Spleen (tissue), 11 donors: ENCODE measurements around the gene VGLL4. TPM values are rescaled to one million over a fixed set of nuclear protein-coding genes. Genes with fewer than 3 reads are reported as not detected.
A peak's percentile ranks its signal among the peaks of the same experiment; 100 is the strongest.
"Not testable (repeated sequence)": the region's sequence is repeated elsewhere in the genome, so short reads cannot be mapped to it uniquely, and the experiment has no call there.

ENCODE experiments used
- DNase-seq: peaks from one replicate; pipeline ENCODE4 v3.0.0-alpha.2; 2020
- H3K27ac ChIP-seq, 8 donors: fragments of 200-600 bp; sonication (generic) in 7 of 8; 1 replicate in 4 of 8; 2 replicates in 4 of 8; pipeline versions ENCODE4 v1.5.0 to v1.8.0; 2016 to 2021; ENCODE audit warnings: inconsistent platforms in 4 of 8, mild to moderate bottlenecking in 4 of 8, moderate library complexity in 1 of 8
- H3K27me3 ChIP-seq, 7 donors: fragments of 200-600 bp; sonication (generic) in 6 of 7; replicated peaks in 1 of 7; 1 replicate in 4 of 7; 2 replicates in 3 of 7; pipeline versions ENCODE4 v1.5.0 to v1.8.0; 2016 to 2021; ENCODE audit warnings: inconsistent platforms in 3 of 7, mild to moderate bottlenecking in 1 of 7
- H3K36me3 ChIP-seq, 6 donors: fragments of 200-600 bp; sonication (generic) in 5 of 6; 1 replicate in 4 of 6; 2 replicates in 2 of 6; pipeline versions ENCODE4 v1.5.0 to v1.8.0; 2016 to 2021; ENCODE audit warnings: inconsistent platforms in 2 of 6
- H3K4me1 ChIP-seq, 6 donors: fragments of 200-600 bp; sonication (generic) in 5 of 6; 1 replicate in 3 of 6; 2 replicates in 3 of 6; pipeline versions ENCODE4 v1.5.0 to v1.8.0; 2016 to 2021; ENCODE audit warnings: inconsistent platforms in 3 of 6
- H3K4me3 ChIP-seq, 8 donors: fragments of 200-600 bp; sonication (generic) in 7 of 8; 1 replicate in 4 of 8; 2 replicates in 4 of 8; pipeline versions ENCODE4 v1.5.0 to v1.8.0; 2016 to 2021; ENCODE audit warnings: inconsistent platforms in 4 of 8, mild to moderate bottlenecking in 4 of 8, moderate library complexity in 2 of 8
- H3K9me3 ChIP-seq, 8 donors: fragments of 200-600 bp; sonication (generic) in 7 of 8; 1 replicate in 4 of 8; 2 replicates in 4 of 8; pipeline versions ENCODE4 v1.5.0 to v1.8.0; 2016 to 2021; ENCODE audit warnings: inconsistent platforms in 4 of 8
- POLR2A ChIP-seq, 3 donors: fragments of 450-650 bp; IDR thresholded peaks; one replicate each; pipeline ENCODE4 v1.5.1; 2017; ENCODE audit warnings: antibody characterized with exemption in 3 of 3, mild to moderate bottlenecking in 1 of 3
- POLR2AphosphoS5 ChIP-seq, 3 donors: sonication (generic); formaldehyde crosslinking; IDR thresholded peaks; one replicate each; pipeline ENCODE4 v1.5.1; 2017; ENCODE audit warnings: antibody characterized with exemption in 3 of 3
- WGBS, 5 donors: extraction: QIAGEN DNeasy Blood & Tissue Kit in 3 of 5; methylation state at CpG; one replicate each; pipeline versions ENCODE4 v1.1.5 to v1.1.7; 2013 to 2018; 5-methylcytosine and 5-hydroxymethylcytosine counted together
- intact Hi-C: fragments of 100-400 bp; cut with DNase I; formaldehyde crosslinking; loops from one replicate; pipeline ENCODE4 v1.15.0; 2023; ENCODE audit warnings: low total_unique reads
- polyA plus RNA-seq, 3 donors: library from polyadenylated mRNA; stranded (reverse); fragments of 200-250 nt; gene quantifications; one replicate each; pipeline ENCODE4 v1.2.1, GENCODE V29; 2013
- total RNA-seq, 7 donors: library from RNA; depleted of rRNA in 3 of 7; stranded (reverse); fragments of >200 nt in 3 of 7; fragmentation: NEBNext Ultra II Directional in 4 of 7; extraction: Animal tissue kit (Norgen Biotek cat#: 25700) in 4 of 7; gene quantifications; one replicate each; pipeline versions ENCODE4 v1.1.0 to v1.2.1, GENCODE V29; 2016 to 2021
- TF ChIP-seq, protein P1 (sequence below), 11 experiments: fragments of 200-600 bp in 7 of 11; fragments of 450-650 bp in 4 of 11; sonication (generic) in 4 of 11; IDR thresholded peaks in 8 of 11; conservative IDR thresholded peaks in 3 of 11; 1 replicate in 7 of 11; 2 replicates in 4 of 11; pipeline versions ENCODE4 v1.4.0 to v1.8.0; 2016 to 2021; ENCODE audit warnings: antibody characterized with exemption in 11 of 11, inconsistent platforms in 4 of 11, mild to moderate bottlenecking in 1 of 11
- donor health status: healthy with polysubstance abuse.
- donor health status: DM: no; HTN: no; CAD: no; lungs with moderate emphysema.
- donor health status: DM: no; HTN: no; CAD: no.
- donor health status: Bipolar disorder and iron deficiency.
- donor health status: healthy.
- donor health status: DM: no; HTN: no; CAD: no.
- donor health status: DM: yes; HTN: yes; CAD: no.

The VGLL4 gene
- total and polyA plus RNA-seq, 10 donors = 13.5 to 80.2 (median 50.8) TPM

DNA sequence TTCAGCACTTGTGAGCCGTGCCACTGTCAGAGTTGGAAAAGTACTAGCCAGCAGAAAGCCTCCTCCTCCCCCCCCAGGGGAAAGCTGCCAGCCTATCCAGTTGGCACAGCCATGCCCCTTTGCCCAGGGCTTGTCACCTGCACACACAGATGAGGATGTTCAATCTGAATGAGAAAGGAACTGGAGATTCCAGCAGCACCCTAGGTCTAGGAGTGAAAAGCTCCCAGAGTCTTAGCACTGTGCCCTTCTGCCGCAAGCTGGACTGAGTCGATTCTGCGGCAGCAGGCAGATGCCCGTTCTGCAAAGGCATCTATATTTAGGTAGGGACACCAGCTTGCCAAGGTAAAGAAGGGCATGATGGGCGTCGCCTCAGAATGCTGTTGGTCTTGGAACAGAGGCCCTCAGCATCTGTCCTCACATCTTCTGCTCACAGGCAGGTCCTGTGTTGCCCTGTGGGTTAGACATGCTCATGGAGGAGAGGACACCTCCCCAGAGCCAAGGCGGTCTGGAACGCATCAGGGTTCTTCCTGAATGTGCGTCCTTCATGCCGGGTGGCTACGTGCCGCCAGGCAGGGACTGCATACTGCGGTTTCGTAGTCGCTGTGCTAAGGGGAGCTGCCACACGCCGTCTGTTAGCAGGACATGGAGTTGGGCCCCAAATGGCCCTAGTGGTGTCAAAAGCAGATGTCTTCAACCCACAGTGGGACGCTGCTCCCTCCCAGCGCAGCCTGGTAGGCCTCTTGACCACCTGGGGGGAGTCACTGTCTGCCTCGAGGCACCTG, 109.5 kb downstream of the VGLL4 start:
- TF ChIP-seq POLR2AphosphoS5 (IDR thresholded peaks at IDR 0.05) = peak in 1 of 3 donors; percentile 23
- TF ChIP-seq, protein P1, sequence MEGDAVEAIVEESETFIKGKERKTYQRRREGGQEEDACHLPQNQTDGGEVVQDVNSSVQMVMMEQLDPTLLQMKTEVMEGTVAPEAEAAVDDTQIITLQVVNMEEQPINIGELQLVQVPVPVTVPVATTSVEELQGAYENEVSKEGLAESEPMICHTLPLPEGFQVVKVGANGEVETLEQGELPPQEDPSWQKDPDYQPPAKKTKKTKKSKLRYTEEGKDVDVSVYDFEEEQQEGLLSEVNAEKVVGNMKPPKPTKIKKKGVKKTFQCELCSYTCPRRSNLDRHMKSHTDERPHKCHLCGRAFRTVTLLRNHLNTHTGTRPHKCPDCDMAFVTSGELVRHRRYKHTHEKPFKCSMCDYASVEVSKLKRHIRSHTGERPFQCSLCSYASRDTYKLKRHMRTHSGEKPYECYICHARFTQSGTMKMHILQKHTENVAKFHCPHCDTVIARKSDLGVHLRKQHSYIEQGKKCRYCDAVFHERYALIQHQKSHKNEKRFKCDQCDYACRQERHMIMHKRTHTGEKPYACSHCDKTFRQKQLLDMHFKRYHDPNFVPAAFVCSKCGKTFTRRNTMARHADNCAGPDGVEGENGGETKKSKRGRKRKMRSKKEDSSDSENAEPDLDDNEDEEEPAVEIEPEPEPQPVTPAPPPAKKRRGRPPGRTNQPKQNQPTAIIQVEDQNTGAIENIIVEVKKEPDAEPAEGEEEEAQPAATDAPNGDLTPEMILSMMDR (IDR thresholded peaks at IDR 0.05 in 8 of 11, conservative IDR thresholded peaks at IDR 0.05 in 3 of 11) = no peak
- TF ChIP-seq POLR2A (IDR thresholded peaks at IDR 0.05) = no peak
- DNase-seq = no peak
- H3K4me1 ChIP-seq = no peaks in the 10 kb centered on the region
- H3K9me3 ChIP-seq = no peaks in the 10 kb centered on the region
- intact Hi-C loops = no loop called here
- no peak overlapping the region for H3K27ac ChIP-seq
- peaks cover 0 to 27% (median 0%) of the 10 kb centered on the region in 6 donors for H3K36me3 ChIP-seq
- H3K27me3 ChIP-seq = no peaks in the 10 kb centered on the region
- WGBS, 5 donors = 90 to 96% (median 95%) methylated on average over 14 to 21 of the region's 21 CpGs
- no peak overlapping the region for H3K4me3 ChIP-seq

DNA sequence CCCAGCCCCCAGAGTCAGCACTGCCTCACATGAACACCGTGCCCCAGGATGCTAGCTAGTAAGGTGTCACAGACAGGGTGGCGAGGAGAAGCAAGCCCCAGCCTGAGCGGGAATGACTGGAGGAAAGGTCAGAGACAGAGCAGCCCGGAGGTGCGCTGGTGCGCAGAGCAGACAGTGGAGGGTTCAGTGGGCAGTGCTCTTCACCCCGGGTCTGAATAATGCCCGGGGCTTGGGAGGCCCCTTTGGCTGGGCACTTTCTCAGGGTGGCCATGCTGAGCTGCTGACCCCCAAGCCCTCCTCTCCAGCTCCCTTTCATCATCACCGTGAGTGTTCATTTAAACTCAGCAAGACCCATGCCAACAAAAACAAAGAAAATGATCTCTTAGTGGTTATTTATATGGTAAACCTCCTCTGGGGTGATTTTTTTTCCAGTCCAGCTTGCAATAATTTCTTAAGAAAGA, 110.8 kb downstream of the VGLL4 start:
- Histone ChIP-seq H3K4me3 (no peak overlapping the region), H3K27ac (no peak overlapping the region), H3K9me3 (no peaks in the 10 kb centered on the region), H3K27me3 (no peaks in the 10 kb centered on the region), H3K36me3 (peaks cover 0 to 32% (median 0%) of the 10 kb centered on the region in 6 donors), H3K4me1 (no peaks in the 10 kb centered on the region)
- intact Hi-C loops = no loop called here
- DNase-seq = no peak
- TF ChIP-seq POLR2A (IDR thresholded peaks at IDR 0.05) (no peak), POLR2AphosphoS5 (IDR thresholded peaks at IDR 0.05) (no peak)
- TF ChIP-seq, protein P1 (IDR thresholded peaks at IDR 0.05 in 8 of 11, conservative IDR thresholded peaks at IDR 0.05 in 3 of 11) = no peak
- WGBS, 5 donors = 92 to 98% (median 95%) methylated on average over 9 of the region's 9 CpGs

DNA sequence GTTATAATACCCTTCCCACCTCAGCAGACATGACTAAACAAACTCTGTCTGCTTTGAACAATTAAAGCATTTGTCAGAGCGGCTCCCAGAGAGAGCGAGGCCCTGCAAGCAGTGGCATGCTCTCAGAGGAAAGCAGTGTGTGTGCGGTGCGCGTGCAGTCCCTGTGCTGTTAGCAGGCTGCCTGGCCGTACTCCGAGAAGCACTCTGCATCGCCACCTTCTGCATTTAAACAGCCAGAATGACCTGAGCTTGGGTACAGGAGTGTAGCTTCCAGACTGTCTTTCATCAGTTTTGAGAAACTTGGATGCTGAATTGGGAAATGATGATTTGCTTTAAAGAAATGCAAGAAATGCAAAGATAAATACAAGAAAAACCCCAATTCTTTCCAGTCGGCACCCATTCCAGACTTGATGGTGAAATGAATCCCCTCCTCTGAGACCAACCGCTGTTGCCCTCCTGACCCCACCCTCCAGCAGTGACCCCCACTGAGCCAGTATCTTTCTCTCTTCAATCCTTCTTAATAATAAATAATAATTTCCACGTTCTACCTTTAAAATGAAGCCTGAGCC, 113.5 kb downstream of the VGLL4 start:
- WGBS, 5 donors = 93 to 97% (median 96%) methylated on average over 9 to 11 of the region's 11 CpGs
- intact Hi-C loops = no loop called here
- Histone ChIP-seq H3K9me3 (peaks cover 0 to 3% (median 0%) of the 10 kb centered on the region in 8 donors), H3K36me3 (peaks cover 0 to 34% (median 0%) of the 10 kb centered on the region in 6 donors), H3K4me3 (no peak overlapping the region), H3K27me3 (no peaks in the 10 kb centered on the region), H3K4me1 (no peaks in the 10 kb centered on the region), H3K27ac (no peak overlapping the region)
- TF ChIP-seq, protein P1 (IDR thresholded peaks at IDR 0.05 in 8 of 11, conservative IDR thresholded peaks at IDR 0.05 in 3 of 11) = no peak
- TF ChIP-seq POLR2AphosphoS5 (IDR thresholded peaks at IDR 0.05) (no peak), POLR2A (IDR thresholded peaks at IDR 0.05) (no peak)
- DNase-seq = no peak

DNA sequence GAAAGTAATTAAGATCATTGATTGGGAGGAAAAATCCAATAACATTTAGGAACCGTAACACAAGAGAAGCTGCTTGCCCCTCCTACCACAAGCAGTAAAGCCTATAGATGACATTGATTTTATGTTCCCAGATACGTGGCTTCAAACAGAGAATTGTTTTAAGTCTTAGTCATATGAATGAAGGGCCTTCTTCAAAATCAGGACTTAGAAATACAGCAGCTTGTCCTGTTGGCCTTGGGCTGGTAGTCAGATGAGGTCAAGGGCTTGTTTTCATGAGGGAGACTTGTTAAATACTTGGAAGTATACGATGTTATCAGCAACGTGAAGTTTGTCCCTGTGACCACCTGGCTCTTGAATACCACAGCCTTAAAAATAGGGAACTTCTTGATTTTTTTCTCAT, 114.4 kb downstream of the VGLL4 start:
- WGBS, 5 donors = 70 to 76% (median 73%) methylated on average over 4 of the region's 4 CpGs
- no peak overlapping the region for H3K27ac ChIP-seq
- TF ChIP-seq POLR2AphosphoS5 (IDR thresholded peaks at IDR 0.05) (no peak), POLR2A (IDR thresholded peaks at IDR 0.05) (no peak)
- TF ChIP-seq, protein P1 (IDR thresholded peaks at IDR 0.05 in 8 of 11, conservative IDR thresholded peaks at IDR 0.05 in 3 of 11) = no peak
- H3K27me3 ChIP-seq = no peaks in the 10 kb centered on the region
- intact Hi-C loops = no loop called here
- peaks cover 0 to 25% (median 0%) of the 10 kb centered on the region in 6 donors for H3K36me3 ChIP-seq
- H3K9me3 ChIP-seq = peaks cover 0 to 3% (median 0%) of the 10 kb centered on the region in 8 donors
- no peak for DNase-seq
- no peak overlapping the region for H3K4me3 ChIP-seq
- H3K4me1 ChIP-seq = no peaks in the 10 kb centered on the region

DNA sequence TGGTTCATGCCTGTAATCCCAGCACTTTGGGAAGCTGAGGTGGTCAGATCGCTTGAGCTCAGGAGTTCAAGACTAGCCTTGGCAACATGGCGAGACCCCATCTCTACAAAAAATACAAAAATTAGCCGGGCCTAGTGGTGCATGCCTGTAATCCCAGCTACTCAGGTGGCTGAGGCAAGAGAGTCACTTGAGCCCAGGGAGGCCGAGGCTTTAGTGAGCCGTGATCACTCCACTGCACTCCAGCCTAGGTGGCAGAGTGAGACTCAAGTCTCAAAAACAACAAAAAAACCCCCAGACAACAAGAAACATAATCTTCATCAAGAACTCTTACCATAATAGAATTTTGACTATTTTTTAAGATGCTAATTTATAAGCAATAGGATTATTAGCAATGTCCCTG, 117.6 kb downstream of the VGLL4 start:
- WGBS, 5 donors = 96 to 100% (median 98%) methylated on average over 5 of the region's 5 CpGs
- H3K27me3 ChIP-seq, intact Hi-C loops, DNase-seq, H3K9me3 ChIP-seq, H3K4me3 ChIP-seq, H3K27ac ChIP-seq, H3K4me1 ChIP-seq: not testable (repeated sequence)
- peaks cover 0 to 15% (median 0%) of the 10 kb centered on the region in 6 donors for H3K36me3 ChIP-seq
